Mesenchymal stem cell (in vitro differentiated cells and primary cell): ENCODE results near the gene ASB14.

Experiments
- DNase-seq: peaks from one replicate; pipeline ENCODE4 v3.0.0-alpha.2; 2013
- H2AFZ ChIP-seq: one replicate; pipeline ENCODE4 v1.6.1; 2013; ENCODE audit warnings: low read depth, mild to moderate bottlenecking, control low read depth, inconsistent platforms, low read length, moderate library complexity
- H2AK5ac ChIP-seq: 2 replicates; pipeline ENCODE4 v1.6.1; 2013; ENCODE audit warnings: low read length, moderate library complexity, mild to moderate bottlenecking, inconsistent platforms; ENCODE audit not compliant: severe bottlenecking
- H2BK120ac ChIP-seq: one replicate; pipeline ENCODE4 v1.6.1; 2013; ENCODE audit warnings: low read depth, mild to moderate bottlenecking, inconsistent platforms, low read length, moderate library complexity
- H2BK12ac ChIP-seq, 2 experiments: one replicate each; pipeline ENCODE4 v1.6.1; 2013; ENCODE audit warnings: inconsistent platforms in 2 of 2, low read length in 2 of 2, mild to moderate bottlenecking in 2 of 2, moderate library complexity in 2 of 2, control low read depth in 1 of 2
- H2BK15ac ChIP-seq: one replicate; pipeline ENCODE4 v1.6.1; 2013; ENCODE audit warnings: mild to moderate bottlenecking, low read depth, inconsistent platforms; ENCODE audit not compliant: poor library complexity, severe bottlenecking
- H2BK5ac ChIP-seq: 2 replicates; pipeline ENCODE4 v1.6.1; 2013; ENCODE audit warnings: low read depth, mild to moderate bottlenecking, low read length, control low read depth, inconsistent platforms; ENCODE audit not compliant: poor library complexity, severe bottlenecking
- H3K14ac ChIP-seq, 2 experiments: one replicate each; pipeline ENCODE4 v1.6.1; 2013; ENCODE audit warnings: inconsistent platforms in 2 of 2, low read length in 2 of 2, control low read depth in 1 of 2, mild to moderate bottlenecking in 1 of 2, moderate library complexity in 1 of 2
- H3K18ac ChIP-seq, 2 experiments: one replicate each; pipeline ENCODE4 v1.6.1; 2013; ENCODE audit warnings: inconsistent platforms in 2 of 2, low read length in 2 of 2, control low read depth in 1 of 2, low read depth in 1 of 2, mild to moderate bottlenecking in 1 of 2
- H3K23ac ChIP-seq, 2 experiments: one replicate each; pipeline ENCODE4 v1.6.1; 2013; ENCODE audit warnings: inconsistent platforms in 2 of 2, low read length in 2 of 2, mild to moderate bottlenecking in 2 of 2, moderate library complexity in 2 of 2, control low read depth in 1 of 2
- H3K27ac ChIP-seq: 2 replicates; pipeline ENCODE4 v1.5.1; 2013; ENCODE audit warnings: mild to moderate bottlenecking, moderate library complexity, low read length, control low read depth, inconsistent platforms; ENCODE audit not compliant: poor library complexity, severe bottlenecking
- H3K27me3 ChIP-seq, 2 experiments: 2 replicates each; pipeline versions ENCODE4 v1.6.1 to v1.7.0; 2013; ENCODE audit warnings: low read length in 2 of 2, mild to moderate bottlenecking in 2 of 2, moderate library complexity in 2 of 2, control low read depth in 1 of 2, inconsistent platforms in 1 of 2; ENCODE audit not compliant: control insufficient read depth in 1 of 2, insufficient read depth in 1 of 2
- H3K36me3 ChIP-seq, 2 experiments: 2 replicates each; pipeline versions ENCODE4 v1.6.1 to v1.7.0; 2013; ENCODE audit warnings: low read length in 2 of 2, control low read depth in 1 of 2, inconsistent platforms in 1 of 2, low read depth in 1 of 2, mild to moderate bottlenecking in 1 of 2; ENCODE audit not compliant: insufficient read depth in 2 of 2, control insufficient read depth in 1 of 2
- H3K4ac ChIP-seq, 2 experiments: one replicate each; pipeline ENCODE4 v1.6.1; 2013; ENCODE audit warnings: inconsistent platforms in 2 of 2, low read length in 2 of 2, mild to moderate bottlenecking in 2 of 2, moderate library complexity in 2 of 2, control low read depth in 1 of 2, low read depth in 1 of 2
- H3K4me1 ChIP-seq: 2 replicates; pipeline ENCODE4 v1.6.1; 2013; ENCODE audit warnings: low read depth, low read length, control low read depth; ENCODE audit not compliant: control insufficient read depth, insufficient read depth
- H3K4me2 ChIP-seq: 2 replicates; pipeline ENCODE4 v1.6.1; 2013; ENCODE audit warnings: low read length, mild to moderate bottlenecking, inconsistent platforms; ENCODE audit not compliant: poor library complexity, severe bottlenecking
- H3K4me3 ChIP-seq, 2 experiments: 2 replicates each; pipeline versions ENCODE4 v1.5.1 to v1.7.0; 2013; ENCODE audit warnings: low read length in 2 of 2, mild to moderate bottlenecking in 2 of 2, control low read depth in 1 of 2, low read depth in 1 of 2; ENCODE audit not compliant: insufficient read depth in 1 of 2
- H3K79me1 ChIP-seq: replicated peaks from 2 replicates; pipeline ENCODE4 v1.6.1; 2013; ENCODE audit warnings: mild to moderate bottlenecking, control low read depth, low read length, inconsistent platforms; ENCODE audit not compliant: poor library complexity, severe bottlenecking
- H3K9ac ChIP-seq: 2 replicates; pipeline ENCODE4 v1.7.0; 2013; ENCODE audit warnings: mild to moderate bottlenecking, low read length, moderate library complexity
- H3K9me3 ChIP-seq: 2 replicates; pipeline ENCODE4 v1.7.0; 2013; ENCODE audit warnings: mild to moderate bottlenecking, low read length; ENCODE audit not compliant: control insufficient read depth
- H4K8ac ChIP-seq: one replicate; pipeline ENCODE4 v1.6.1; 2013; ENCODE audit warnings: inconsistent platforms, mild to moderate bottlenecking, low read length, moderate library complexity
- H4K91ac ChIP-seq: one replicate; pipeline ENCODE4 v1.6.1; 2013; ENCODE audit warnings: mild to moderate bottlenecking, low read length, inconsistent platforms
- WGBS: methylation state at CpG from one replicate; pipeline ENCODE4 v1.1.7; 2013; ENCODE audit warnings: mixed read lengths; 5-methylcytosine and 5-hydroxymethylcytosine counted together

ASB14 gene

DNA sequence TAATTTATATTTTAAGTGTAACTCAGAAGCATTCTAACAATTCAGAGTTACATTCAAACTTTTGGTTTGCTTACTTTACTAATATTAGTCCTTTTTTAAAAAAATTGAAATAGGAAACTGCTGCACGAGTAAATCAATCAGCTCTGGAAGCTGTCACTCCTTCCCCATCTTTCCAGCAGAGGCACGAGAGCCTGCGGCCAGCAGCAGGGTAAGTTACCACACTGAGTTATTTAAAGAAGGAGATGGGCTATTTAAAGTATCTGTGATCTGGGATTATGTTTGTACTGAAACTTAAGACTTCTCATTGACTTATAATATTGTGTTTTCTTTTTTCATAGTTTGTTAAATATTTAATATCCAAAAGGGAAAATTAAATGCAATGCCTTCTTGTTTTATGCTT is 35.6 kb downstream of the ASB14 start:
- Histone ChIP-seq H3K9ac (no peak overlapping the region), H2AFZ (no peak overlapping the region), H2BK15ac (no peak overlapping the region), H3K4me1 (no peaks in the 10 kb centered on the region), H2BK5ac (no peak overlapping the region), H4K8ac (no peak overlapping the region), H2BK120ac (no peak overlapping the region), H3K23ac (no peak overlapping the region), H4K91ac (no peak overlapping the region), H3K36me3 (peaks cover 9 to 79% of the 10 kb centered on the region in 2 experiments), H3K4ac (no peak overlapping the region), H3K4me2 (no peak overlapping the region), H3K4me3 (no peak overlapping the region), H3K27me3 (no peaks in the 10 kb centered on the region), H2AK5ac (no peak overlapping the region), H3K9me3 (no peaks in the 10 kb centered on the region), H3K79me1 (peaks cover 3% of the 10 kb centered on the region), H3K18ac (no peak overlapping the region), H3K14ac (no peak overlapping the region), H3K27ac (no peak overlapping the region), H2BK12ac (no peak overlapping the region)
- no peak for DNase-seq
- 53% methylated on average over 3 of the region's 3 CpGs for WGBS

DNA sequence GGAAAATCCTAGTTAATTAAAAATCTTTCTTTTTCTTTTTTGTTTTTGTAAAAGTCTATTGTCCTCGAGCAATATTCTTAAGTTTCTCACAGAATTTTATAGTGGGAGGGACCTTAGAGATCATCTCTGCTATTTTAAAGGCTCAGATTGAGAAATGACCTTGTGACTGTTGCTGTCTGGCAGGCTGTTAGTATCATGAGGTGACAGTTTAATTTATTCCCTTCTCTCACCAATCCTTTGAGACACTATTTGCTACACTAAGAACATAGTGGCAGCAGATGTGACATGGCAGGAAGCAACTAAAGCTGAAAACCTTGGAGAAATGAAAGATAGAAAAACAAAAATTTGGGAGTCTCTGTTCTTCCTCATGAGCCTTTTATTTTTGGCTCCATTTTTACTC is 40.1 kb downstream of the ASB14 start:
- H3K27me3 ChIP-seq, result no peaks in the 10 kb centered on the region
- H3K36me3 ChIP-seq, result peaks cover 3 to 73% of the 10 kb centered on the region in 2 experiments
- H3K79me1 ChIP-seq, result peaks cover 3% of the 10 kb centered on the region
- no peak overlapping the region for H3K4me2 ChIP-seq
- H3K4ac ChIP-seq, result no peak overlapping the region
- no peak overlapping the region for H3K23ac ChIP-seq
- no peak overlapping the region for H3K4me3 ChIP-seq
- H3K18ac ChIP-seq, result no peak overlapping the region
- no peak overlapping the region for H2BK12ac ChIP-seq
- no peak overlapping the region for H4K91ac ChIP-seq
- H3K9me3 ChIP-seq, result no peaks in the 10 kb centered on the region
- no peak overlapping the region for H2AFZ ChIP-seq
- H2BK5ac ChIP-seq, result no peak overlapping the region
- no CpG with 5 or more reads among the region's 1 CpG for WGBS
- H2AK5ac ChIP-seq, result no peak overlapping the region
- H3K14ac ChIP-seq, result no peak overlapping the region
- no peaks in the 10 kb centered on the region for H3K4me1 ChIP-seq
- no peak overlapping the region for H4K8ac ChIP-seq
- no peak overlapping the region for H2BK120ac ChIP-seq
- H3K9ac ChIP-seq, result no peak overlapping the region
- H3K27ac ChIP-seq, result no peak overlapping the region
- DNase-seq, result peak; percentile 22
- no peak overlapping the region for H2BK15ac ChIP-seq

DNA sequence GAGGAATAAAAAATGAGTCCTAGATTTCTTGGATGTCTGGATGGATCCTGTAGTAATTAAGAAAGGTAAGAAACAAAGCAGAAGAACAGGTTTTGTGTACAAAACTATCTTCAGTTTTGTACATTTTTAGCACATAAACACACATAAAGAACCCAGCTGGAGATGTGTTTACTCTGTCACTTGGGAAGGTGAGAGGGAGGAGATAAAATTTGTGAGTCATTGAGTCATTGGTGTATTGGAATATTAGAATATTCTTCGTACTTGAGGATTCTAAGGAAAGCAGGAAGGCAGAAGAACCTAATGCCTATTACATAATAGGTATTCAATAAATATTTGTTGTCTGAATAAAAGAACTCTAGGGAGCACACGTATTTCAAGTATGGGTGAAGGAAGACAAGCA is 47.5 kb downstream of the ASB14 start:
- WGBS, result 83% methylated on average over 1 of the region's 2 CpGs

DNA sequence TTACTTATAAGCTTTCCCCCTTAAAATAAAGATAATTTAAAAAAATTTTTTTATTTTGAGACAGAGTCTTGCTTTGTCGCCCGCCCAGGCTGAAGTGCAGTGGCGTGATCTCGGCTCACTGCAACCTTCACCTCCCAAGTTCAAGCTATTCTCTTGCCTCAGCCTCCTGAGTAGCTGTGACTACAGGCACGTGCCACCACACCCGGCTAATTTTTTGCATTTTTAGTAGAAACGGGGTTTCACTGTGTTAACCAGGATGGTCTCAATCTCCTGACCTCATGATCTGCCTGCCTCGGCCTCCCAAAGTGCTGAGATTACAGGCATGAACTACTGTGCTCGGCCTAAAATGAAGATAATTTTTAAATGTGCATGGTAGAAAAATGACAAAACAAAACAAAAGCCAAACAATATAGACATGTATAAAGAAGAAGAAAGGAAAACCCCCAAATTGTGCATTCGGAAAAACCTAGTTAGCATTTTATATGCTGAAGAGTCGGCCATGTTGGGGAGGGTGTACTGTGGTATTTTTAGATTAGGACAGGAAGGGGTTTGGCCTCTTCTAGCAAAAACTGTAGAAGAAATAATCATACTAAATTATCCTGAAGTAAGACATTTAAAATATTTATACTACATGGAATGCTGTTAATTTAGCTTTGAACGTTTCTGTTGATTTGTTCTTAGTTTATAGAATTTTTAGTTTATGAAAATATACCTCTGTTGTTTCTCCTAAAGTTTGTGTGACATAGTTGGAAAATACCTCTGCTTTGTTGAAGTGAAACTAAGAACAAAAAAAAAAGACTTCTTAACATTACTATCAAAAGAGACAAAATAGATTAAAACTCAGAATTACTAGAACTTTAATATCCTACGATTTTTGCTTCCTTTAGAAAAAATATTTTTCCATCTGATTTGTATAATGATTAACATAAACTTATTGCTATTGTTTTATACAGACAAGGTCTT is 57.6 kb downstream of the ASB14 start:
- H3K14ac ChIP-seq, result no peak overlapping the region
- H3K79me1 ChIP-seq, result peaks cover 14% of the 10 kb centered on the region
- H3K9me3 ChIP-seq, result no peaks in the 10 kb centered on the region
- H3K36me3 ChIP-seq, result peaks cover 0 to 29% of the 10 kb centered on the region in 2 experiments
- no peak overlapping the region for H3K18ac ChIP-seq
- H4K8ac ChIP-seq, result no peak overlapping the region
- H3K4me3 ChIP-seq, result no peak overlapping the region
- no peaks in the 10 kb centered on the region for H3K27me3 ChIP-seq
- H3K4me1 ChIP-seq, result no peaks in the 10 kb centered on the region
- no peak overlapping the region for H4K91ac ChIP-seq
- no peak overlapping the region for H2AK5ac ChIP-seq
- no peak overlapping the region for H3K4me2 ChIP-seq
- no peak overlapping the region for H3K4ac ChIP-seq
- H2BK12ac ChIP-seq, result no peak overlapping the region
- no peak overlapping the region for H3K23ac ChIP-seq
- H2BK5ac ChIP-seq, result no peak overlapping the region
- DNase-seq, result no peak
- WGBS, result 98% methylated on average over 10 of the region's 13 CpGs
- no peak overlapping the region for H2AFZ ChIP-seq
- H2BK15ac ChIP-seq, result no peak overlapping the region
- no peak overlapping the region for H2BK120ac ChIP-seq
- no peak overlapping the region for H3K27ac ChIP-seq
- H3K9ac ChIP-seq, result no peak overlapping the region

More for the DNA sequence above, 47.5 kb downstream of the ASB14 start:
- H2AFZ ChIP-seq, result no peak overlapping the region
- no peak overlapping the region for H3K27ac ChIP-seq
- no peak overlapping the region for H2BK12ac ChIP-seq
- no peaks in the 10 kb centered on the region for H3K27me3 ChIP-seq
- H3K79me1 ChIP-seq, result peaks cover 5% of the 10 kb centered on the region
- no peak overlapping the region for H3K4ac ChIP-seq
- H3K14ac ChIP-seq, result no peak overlapping the region
- H2BK5ac ChIP-seq, result no peak overlapping the region
- no peak overlapping the region for H2BK15ac ChIP-seq
- H3K9ac ChIP-seq, result no peak overlapping the region
- H3K4me2 ChIP-seq, result no peak overlapping the region
- H3K9me3 ChIP-seq, result no peaks in the 10 kb centered on the region
- H3K36me3 ChIP-seq, result peaks cover 6 to 100% of the 10 kb centered on the region in 2 experiments
- no peak for DNase-seq
- H4K91ac ChIP-seq, result no peak overlapping the region
- H3K23ac ChIP-seq, result no peak overlapping the region
- H2BK120ac ChIP-seq, result no peak overlapping the region
- no peak overlapping the region for H2AK5ac ChIP-seq
- H3K4me1 ChIP-seq, result no peaks in the 10 kb centered on the region
- no peak overlapping the region for H3K4me3 ChIP-seq
- H3K18ac ChIP-seq, result no peak overlapping the region
- no peak overlapping the region for H4K8ac ChIP-seq
